ENCODE results near the gene SLC23A1.
"Not testable (repeated sequence)": the region's sequence is repeated elsewhere in the genome, so short reads cannot be mapped to it uniquely, and the experiment has no call there.

SLC23A1 gene

GRCh38 chr5:139393497-139394122 lies 10.5 kb upstream of the SLC23A1 start:
- peak overlapping the region; percentile 70 for H3K9ac ChIP-seq (ENCODE audit: low read depth, low read length)
- peak overlapping the region; percentile 72 for H3K4me3 ChIP-seq (ENCODE audit: low read depth, low read length)
- H3K9me3 ChIP-seq (ENCODE audit: control insufficient read depth, insufficient read depth, low read length) = no peaks in the 10 kb centered on the region
- peaks cover 24% of the 10 kb centered on the region for H3K27me3 ChIP-seq (ENCODE audit: control insufficient read depth, insufficient read depth, low read length)
- no peaks in the 10 kb centered on the region for H3K36me3 ChIP-seq (ENCODE audit: control insufficient read depth, insufficient read depth, low read length)
- H3K4me1 ChIP-seq (ENCODE audit: control insufficient read depth, insufficient read depth, low read length) = peaks cover 5% of the 10 kb centered on the region

- Histone ChIP-seq H3K4me1 (ENCODE audit: control insufficient read depth, insufficient read depth, low read length) (peaks cover 12% of the 10 kb centered on the region), H3K9ac (ENCODE audit: low read depth, low read length) (peak overlapping the region; percentile 70), H3K4me3 (ENCODE audit: low read depth, low read length) (peak overlapping the region; percentile 72), H3K36me3 (ENCODE audit: control insufficient read depth, insufficient read depth, low read length) (no peaks in the 10 kb centered on the region), H3K9me3 (ENCODE audit: control insufficient read depth, insufficient read depth, low read length) (no peaks in the 10 kb centered on the region), H3K27me3 (ENCODE audit: control insufficient read depth, insufficient read depth, low read length) (peaks cover 24% of the 10 kb centered on the region)
Measured at GRCh38 chr5:139392678-139393496, 9.8 kb upstream of the SLC23A1 start.

- Histone ChIP-seq H3K4me1 (ENCODE audit: control insufficient read depth, insufficient read depth, low read length) (peaks cover 14% of the 10 kb centered on the region), H3K4me3 (ENCODE audit: low read depth, low read length) (peak overlapping the region; percentile 72), H3K9ac (ENCODE audit: low read depth, low read length) (no peak overlapping the region)
Measured at GRCh38 chr5:139392324-139392677, 9.2 kb upstream of the SLC23A1 start.

GRCh38 chr5:139391570-139392323 lies 8.7 kb upstream of the SLC23A1 start:
- Histone ChIP-seq H3K9ac (ENCODE audit: low read depth, low read length) (no peak overlapping the region), H3K4me3 (ENCODE audit: low read depth, low read length) (peak overlapping the region; percentile 72), H3K36me3 (ENCODE audit: control insufficient read depth, insufficient read depth, low read length) (no peaks in the 10 kb centered on the region)

More at GRCh38 chr5:139392324-139392677, 9.2 kb upstream of the SLC23A1 start:
- H3K9me3 ChIP-seq (ENCODE audit: control insufficient read depth, insufficient read depth, low read length) = no peaks in the 10 kb centered on the region
- H3K36me3 ChIP-seq (ENCODE audit: control insufficient read depth, insufficient read depth, low read length) = no peaks in the 10 kb centered on the region
- peaks cover 24% of the 10 kb centered on the region for H3K27me3 ChIP-seq (ENCODE audit: control insufficient read depth, insufficient read depth, low read length)

GRCh38 chr5:139390639-139391569 lies 7.8 kb upstream of the SLC23A1 start:
- peaks cover 14% of the 10 kb centered on the region for H3K4me1 ChIP-seq (ENCODE audit: control insufficient read depth, insufficient read depth, low read length)
- H3K9me3 ChIP-seq (ENCODE audit: control insufficient read depth, insufficient read depth, low read length) = no peaks in the 10 kb centered on the region
- no peak overlapping the region for H3K4me3 ChIP-seq (ENCODE audit: low read depth, low read length)
- H3K27me3 ChIP-seq (ENCODE audit: control insufficient read depth, insufficient read depth, low read length) = peaks cover 24% of the 10 kb centered on the region
- no peaks in the 10 kb centered on the region for H3K36me3 ChIP-seq (ENCODE audit: control insufficient read depth, insufficient read depth, low read length)
- no peak overlapping the region for H3K9ac ChIP-seq (ENCODE audit: low read depth, low read length)

More at GRCh38 chr5:139391570-139392323, 8.7 kb upstream of the SLC23A1 start:
- Histone ChIP-seq H3K27me3 (ENCODE audit: control insufficient read depth, insufficient read depth, low read length) (peaks cover 24% of the 10 kb centered on the region), H3K4me1 (ENCODE audit: control insufficient read depth, insufficient read depth, low read length) (peaks cover 14% of the 10 kb centered on the region), H3K9me3 (ENCODE audit: control insufficient read depth, insufficient read depth, low read length) (no peaks in the 10 kb centered on the region)

GRCh38 chr5:139389701-139390638 lies 6.9 kb upstream of the SLC23A1 start, which contains the start of gene MZB1:
MZB1 (minus strand) TSS chr5:139389913; CDS start chr5:139389856, 57 bp downstream.
- Histone ChIP-seq H3K9ac (ENCODE audit: low read depth, low read length) (no peak within 1 kb of the TSS), H3K27me3 (ENCODE audit: control insufficient read depth, insufficient read depth, low read length) (peaks cover 20% of the 10 kb centered on the region), H3K4me1 (ENCODE audit: control insufficient read depth, insufficient read depth, low read length) (peaks cover 11% of the 10 kb centered on the region), H3K9me3 (ENCODE audit: control insufficient read depth, insufficient read depth, low read length) (no peaks in the 10 kb centered on the region), H3K4me3 (ENCODE audit: low read depth, low read length) (no peak within 1 kb of the TSS), H3K36me3 (ENCODE audit: control insufficient read depth, insufficient read depth, low read length) (no peaks in the 10 kb centered on the region)

- Histone ChIP-seq H3K9me3 (ENCODE audit: control insufficient read depth, insufficient read depth, low read length) (no peaks in the 10 kb centered on the region), H3K4me3 (ENCODE audit: low read depth, low read length) (peak overlapping the region; percentile 8), H3K4me1 (ENCODE audit: control insufficient read depth, insufficient read depth, low read length) (peaks cover 11% of the 10 kb centered on the region), H3K27me3 (ENCODE audit: control insufficient read depth, insufficient read depth, low read length) (peaks cover 7% of the 10 kb centered on the region), H3K9ac (ENCODE audit: low read depth, low read length) (no peak overlapping the region), H3K36me3 (ENCODE audit: control insufficient read depth, insufficient read depth, low read length) (no peaks in the 10 kb centered on the region)
Measured at GRCh38 chr5:139388198-139388821, 5.2 kb upstream of the SLC23A1 start.

- peaks cover 11% of the 10 kb centered on the region for H3K4me1 ChIP-seq (ENCODE audit: control insufficient read depth, insufficient read depth, low read length)
Measured at GRCh38 chr5:139387611-139388197, 4.6 kb upstream of the SLC23A1 start.

GRCh38 chr5:139386956-139387355 lies 3.9 kb upstream of the SLC23A1 start:
- H3K4me1 ChIP-seq (ENCODE audit: control insufficient read depth, insufficient read depth, low read length) = peaks cover 11% of the 10 kb centered on the region
- H3K9me3 ChIP-seq (ENCODE audit: control insufficient read depth, insufficient read depth, low read length); H3K36me3 ChIP-seq (ENCODE audit: control insufficient read depth, insufficient read depth, low read length); H3K9ac ChIP-seq (ENCODE audit: low read depth, low read length); H3K27me3 ChIP-seq (ENCODE audit: control insufficient read depth, insufficient read depth, low read length); H3K4me3 ChIP-seq (ENCODE audit: low read depth, low read length): not testable (repeated sequence)

More at GRCh38 chr5:139387611-139388197, 4.6 kb upstream of the SLC23A1 start:
- Histone ChIP-seq H3K9ac (ENCODE audit: low read depth, low read length) (no peak overlapping the region), H3K36me3 (ENCODE audit: control insufficient read depth, insufficient read depth, low read length) (no peaks in the 10 kb centered on the region), H3K4me3 (ENCODE audit: low read depth, low read length) (no peak overlapping the region), H3K9me3 (ENCODE audit: control insufficient read depth, insufficient read depth, low read length) (no peaks in the 10 kb centered on the region), H3K27me3 (ENCODE audit: control insufficient read depth, insufficient read depth, low read length) (peaks cover 4% of the 10 kb centered on the region)

- H3K27me3 ChIP-seq (ENCODE audit: control insufficient read depth, insufficient read depth, low read length) = peaks cover 1% of the 10 kb centered on the region
- H3K9me3 ChIP-seq (ENCODE audit: control insufficient read depth, insufficient read depth, low read length) = no peaks in the 10 kb centered on the region
- H3K9ac ChIP-seq (ENCODE audit: low read depth, low read length) = no peak overlapping the region
- peaks cover 9% of the 10 kb centered on the region for H3K4me1 ChIP-seq (ENCODE audit: control insufficient read depth, insufficient read depth, low read length)
- no peak overlapping the region for H3K4me3 ChIP-seq (ENCODE audit: low read depth, low read length)
- no peaks in the 10 kb centered on the region for H3K36me3 ChIP-seq (ENCODE audit: control insufficient read depth, insufficient read depth, low read length)
Measured at GRCh38 chr5:139386050-139386438, 2.9 kb upstream of the SLC23A1 start.
